PC-9 (cell line): ENCODE data around the gene UMAD1. TPM values are rescaled to one million over a fixed set of nuclear protein-coding genes. Genes with fewer than 3 reads are reported as not detected.

ENCODE experiments used
- BruUV-seq: library from RNA; stranded (reverse); fragments of 400-500 nt; replicated peaks from 2 replicates; lab custom pipeline; 2021; lab: Mats Ljungman, UMichigan
- CTCF ChIA-PET: fragments of 300-600 bp; sonication (Branson Sonifier 250); formaldehyde crosslinking; loops from one replicate; lab custom pipeline; 2022; ENCODE audit warnings: antibody characterized with exemption; lab: Charles Lee
- POLR2A ChIA-PET: fragments of 300-600 bp; sonication (Branson Sonifier 250); formaldehyde crosslinking; loops from one replicate; lab custom pipeline; 2022; ENCODE audit warnings: antibody characterized with exemption; ENCODE audit not compliant: unreplicated experiment; lab: Charles Lee
- DNase-seq, 2 experiments: peaks; one replicate each; pipeline versions ENCODE4 v3.0.0 to v3.0.0-alpha.2; 2015 to 2022; ENCODE audit warnings: mixed read lengths in 1 of 2
- H2AFZ ChIP-seq: fragments of 200-600 bp; sonication (generic); 2 replicates; pipeline ENCODE4 v1.8.1; 2017; ENCODE audit warnings: antibody characterized with exemption
- H3F3A ChIP-seq: fragments of 200-600 bp; sonication (generic); 2 replicates; pipeline ENCODE4 v1.8.1; 2017; ENCODE audit warnings: antibody characterized with exemption, mild to moderate bottlenecking, low read depth; ENCODE audit not compliant: insufficient read depth
- H3K27ac ChIP-seq: fragments of 200-600 bp; sonication (generic); 2 replicates; pipeline ENCODE4 v1.6.1; 2016; ENCODE audit warnings: mixed run types
- H3K27me3 ChIP-seq: fragments of 200-600 bp; sonication (generic); 2 replicates; pipeline ENCODE4 v1.6.1; 2016; ENCODE audit warnings: low read depth, mixed run types; ENCODE audit not compliant: insufficient read depth
- H3K36me3 ChIP-seq: fragments of 200-600 bp; sonication (generic); 2 replicates; pipeline ENCODE4 v1.6.1; 2016; ENCODE audit warnings: low read depth, mixed run types
- H3K4me1 ChIP-seq: fragments of 200-600 bp; sonication (generic); replicated peaks from 2 replicates; pipeline ENCODE4 v1.6.1; 2016; ENCODE audit warnings: mixed run types; ENCODE audit not compliant: insufficient read depth
- H3K4me2 ChIP-seq: fragments of 200-600 bp; sonication (generic); 2 replicates; pipeline ENCODE4 v1.6.1; 2017; ENCODE audit warnings: mixed run types
- H3K4me3 ChIP-seq: fragments of 200-600 bp; sonication (generic); 2 replicates; pipeline ENCODE4 v1.6.1; 2016; ENCODE audit warnings: mixed run types
- H3K79me2 ChIP-seq: fragments of 200-600 bp; sonication (generic); 2 replicates; pipeline ENCODE4 v1.6.1; 2017; ENCODE audit warnings: low read depth, mixed run types
- H3K9me2 ChIP-seq: fragments of 200-600 bp; sonication (generic); 2 replicates; pipeline ENCODE4 v1.8.1; 2017; ENCODE audit warnings: mild to moderate bottlenecking; ENCODE audit not compliant: insufficient read depth
- H3K9me3 ChIP-seq: fragments of 200-600 bp; sonication (generic); 2 replicates; pipeline ENCODE4 v1.8.1; 2016; ENCODE audit warnings: low read depth; ENCODE audit not compliant: insufficient read depth
- H4K20me1 ChIP-seq: fragments of 200-600 bp; sonication (generic); 2 replicates; pipeline ENCODE4 v1.8.1; 2017; ENCODE audit not compliant: insufficient read depth
- EZH2 ChIP-seq: fragments of 200-600 bp; sonication (generic); IDR thresholded peaks from 2 replicates; pipeline ENCODE4 v1.8.0; 2017; ENCODE audit warnings: antibody characterized with exemption, low read depth
- intact Hi-C: fragments of 100-400 bp; cut with micrococcal nuclease; formaldehyde crosslinking; loops from one replicate; pipeline ENCODE4 v1.10.0; 2022; ENCODE audit not compliant: unreplicated experiment
- total RNA-seq: library from RNA; stranded (reverse); gene quantifications from 2 replicates; pipeline ENCODE4 v1.2.3, GENCODE V29; 2021
- TF ChIP-seq, protein P1 (sequence below): fragments of 200-600 bp; sonication (generic); conservative IDR thresholded peaks from 2 replicates; pipeline ENCODE4 v1.6.1; 2017; ENCODE audit warnings: mixed run types, antibody characterized with exemption, mild to moderate bottlenecking, moderate library complexity

The UMAD1 gene
- total RNA-seq, 1 experiment from 2014 or later: 20.5 TPM

- Histone ChIP-seq H3K9me2 (no peaks in the 10 kb centered on the region), H3K79me2 (no peaks in the 10 kb centered on the region), H3K9me3 (no peaks in the 10 kb centered on the region), H3K36me3 (no peaks in the 10 kb centered on the region), H3K4me3 (no peak overlapping the region), H2AFZ (no peak overlapping the region), H3K4me2 (no peak overlapping the region), H3F3A (no peaks in the 10 kb centered on the region), H3K4me1 (no peaks in the 10 kb centered on the region), H3K27ac (no peak overlapping the region), H3K27me3 (no peaks in the 10 kb centered on the region), H4K20me1 (no peaks in the 10 kb centered on the region)
- ChIA-PET CTCF (no interaction called here), POLR2A (no interaction called here)
- intact Hi-C loops: no loop called here
- TF ChIP-seq, protein P1, sequence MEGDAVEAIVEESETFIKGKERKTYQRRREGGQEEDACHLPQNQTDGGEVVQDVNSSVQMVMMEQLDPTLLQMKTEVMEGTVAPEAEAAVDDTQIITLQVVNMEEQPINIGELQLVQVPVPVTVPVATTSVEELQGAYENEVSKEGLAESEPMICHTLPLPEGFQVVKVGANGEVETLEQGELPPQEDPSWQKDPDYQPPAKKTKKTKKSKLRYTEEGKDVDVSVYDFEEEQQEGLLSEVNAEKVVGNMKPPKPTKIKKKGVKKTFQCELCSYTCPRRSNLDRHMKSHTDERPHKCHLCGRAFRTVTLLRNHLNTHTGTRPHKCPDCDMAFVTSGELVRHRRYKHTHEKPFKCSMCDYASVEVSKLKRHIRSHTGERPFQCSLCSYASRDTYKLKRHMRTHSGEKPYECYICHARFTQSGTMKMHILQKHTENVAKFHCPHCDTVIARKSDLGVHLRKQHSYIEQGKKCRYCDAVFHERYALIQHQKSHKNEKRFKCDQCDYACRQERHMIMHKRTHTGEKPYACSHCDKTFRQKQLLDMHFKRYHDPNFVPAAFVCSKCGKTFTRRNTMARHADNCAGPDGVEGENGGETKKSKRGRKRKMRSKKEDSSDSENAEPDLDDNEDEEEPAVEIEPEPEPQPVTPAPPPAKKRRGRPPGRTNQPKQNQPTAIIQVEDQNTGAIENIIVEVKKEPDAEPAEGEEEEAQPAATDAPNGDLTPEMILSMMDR: no peak
- no peak for TF ChIP-seq EZH2
- BruUV-seq: no TSS peak
- no peak for DNase-seq
Measured at GRCh38 chr7:7882888-7883287, 242.3 kb downstream of the UMAD1 start.

DNA sequence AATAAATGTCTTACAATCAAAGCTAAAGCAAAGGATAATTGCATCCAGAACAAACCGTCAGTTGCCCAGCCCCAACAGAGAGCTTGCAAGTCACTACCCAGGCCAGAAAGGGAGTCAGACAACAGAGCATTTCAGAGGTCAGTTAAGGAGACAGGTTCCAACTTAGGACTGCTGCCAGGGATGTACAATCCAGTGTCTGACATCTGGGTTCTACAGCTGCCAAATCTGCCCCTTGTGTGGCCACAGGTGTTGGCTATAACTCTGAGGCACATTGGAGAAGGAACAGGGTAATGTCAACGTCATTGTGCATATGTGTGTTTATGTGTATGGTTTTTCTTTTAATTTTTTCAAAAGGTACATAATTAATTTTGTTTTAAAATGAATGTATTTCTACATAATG, 242.8 kb downstream of the UMAD1 start:
- H2AFZ ChIP-seq: no peak overlapping the region
- no TSS peak for BruUV-seq
- H3K27ac ChIP-seq: no peak overlapping the region
- POLR2A ChIA-PET: interaction anchor here (0.6 kb wide), 1 partner anchor 34 kb away, joined by 4 read pairs; no protein-coding TSS in a partner anchor
- no peaks in the 10 kb centered on the region for H3F3A ChIP-seq
- no peaks in the 10 kb centered on the region for H3K27me3 ChIP-seq
- H3K36me3 ChIP-seq: no peaks in the 10 kb centered on the region
- no peaks in the 10 kb centered on the region for H3K9me3 ChIP-seq
- intact Hi-C loops: no loop called here
- H3K4me3 ChIP-seq: no peak overlapping the region
- DNase-seq: no peak
- H3K4me2 ChIP-seq: no peak overlapping the region
- no peaks in the 10 kb centered on the region for H3K9me2 ChIP-seq
- H4K20me1 ChIP-seq: no peaks in the 10 kb centered on the region
- H3K79me2 ChIP-seq: no peaks in the 10 kb centered on the region
- CTCF ChIA-PET: no interaction called here
- no peak for TF ChIP-seq EZH2
- TF ChIP-seq, protein P1: no peak
- H3K4me1 ChIP-seq: no peaks in the 10 kb centered on the region

GRCh38 chr7:7884855-7885254, 244.3 kb downstream of the UMAD1 start:
- H3K9me3 ChIP-seq: no peaks in the 10 kb centered on the region
- no peaks in the 10 kb centered on the region for H3K27me3 ChIP-seq
- H3K9me2 ChIP-seq: no peaks in the 10 kb centered on the region
- H3K36me3 ChIP-seq: no peaks in the 10 kb centered on the region
- ChIA-PET POLR2A (no interaction called here), CTCF (interaction anchor here (0.6 kb wide), 1 partner anchor 88 kb away, joined by 4 read pairs; no protein-coding TSS in a partner anchor)
- no peaks in the 10 kb centered on the region for H3F3A ChIP-seq
- H3K4me3 ChIP-seq: no peak overlapping the region
- no peak overlapping the region for H2AFZ ChIP-seq
- H4K20me1 ChIP-seq: no peaks in the 10 kb centered on the region
- BruUV-seq: no TSS peak
- DNase-seq: no peak
- TF ChIP-seq EZH2: no peak
- TF ChIP-seq, protein P1: no peak
- H3K4me2 ChIP-seq: no peak overlapping the region
- H3K27ac ChIP-seq: no peak overlapping the region
- intact Hi-C loops: no loop called here
- H3K79me2 ChIP-seq: no peaks in the 10 kb centered on the region
- no peaks in the 10 kb centered on the region for H3K4me1 ChIP-seq
